ENCODE results near the gene OR1C1.
"Not testable (repeated sequence)": the region's sequence is repeated elsewhere in the genome, so short reads cannot be mapped to it uniquely, and the experiment has no call there.

OR1C1 gene, protein sequence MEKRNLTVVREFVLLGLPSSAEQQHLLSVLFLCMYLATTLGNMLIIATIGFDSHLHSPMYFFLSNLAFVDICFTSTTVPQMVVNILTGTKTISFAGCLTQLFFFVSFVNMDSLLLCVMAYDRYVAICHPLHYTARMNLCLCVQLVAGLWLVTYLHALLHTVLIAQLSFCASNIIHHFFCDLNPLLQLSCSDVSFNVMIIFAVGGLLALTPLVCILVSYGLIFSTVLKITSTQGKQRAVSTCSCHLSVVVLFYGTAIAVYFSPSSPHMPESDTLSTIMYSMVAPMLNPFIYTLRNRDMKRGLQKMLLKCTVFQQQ

GRCh38 chr1:247760456-247760855 is at the start of gene OR1C1:
OR1C1 (minus strand) TSS chr1:247760556; CDS start chr1:247758406, 2,150 bp downstream.
- DNase-seq = no peak

- no peak for DNase-seq
These were observed 37.2 kb upstream of the OR1C1 start for GRCh38 chr1:247797518-247797917.

GRCh38 chr1:247769603-247770002 is 9.2 kb upstream of the OR1C1 start:
- DNase-seq = no peak

- DNase-seq = not testable (repeated sequence)
These were observed 6.0 kb downstream of the OR1C1 start for GRCh38 chr1:247754311-247754710.

DNA sequence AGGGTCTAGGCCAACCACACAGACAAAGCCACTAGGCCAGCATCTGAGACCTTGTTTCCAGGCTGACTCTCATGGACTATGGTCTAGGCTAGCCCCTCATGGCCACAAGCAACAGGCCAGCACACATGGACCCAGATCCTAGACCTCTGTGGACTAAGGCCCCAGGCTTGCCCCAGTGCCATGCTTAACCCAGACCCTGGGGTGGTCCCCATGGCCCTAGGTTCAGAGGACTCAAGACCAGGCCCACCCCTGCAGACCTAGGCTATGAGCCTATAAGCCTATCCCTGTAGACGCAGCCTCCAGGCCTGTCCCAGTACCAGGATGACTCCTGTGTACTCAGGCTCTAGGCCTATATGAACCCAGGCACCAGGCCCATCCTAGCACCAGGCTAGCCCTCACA is 10.5 kb downstream of the OR1C1 start:
- DNase-seq = no peak

GRCh38 chr1:247748041-247748440 is 12.3 kb downstream of the OR1C1 start, which contains the start of gene OR14A2:
OR14A2 (minus strand) TSS chr1:247748141.
- no peak for DNase-seq

DNA sequence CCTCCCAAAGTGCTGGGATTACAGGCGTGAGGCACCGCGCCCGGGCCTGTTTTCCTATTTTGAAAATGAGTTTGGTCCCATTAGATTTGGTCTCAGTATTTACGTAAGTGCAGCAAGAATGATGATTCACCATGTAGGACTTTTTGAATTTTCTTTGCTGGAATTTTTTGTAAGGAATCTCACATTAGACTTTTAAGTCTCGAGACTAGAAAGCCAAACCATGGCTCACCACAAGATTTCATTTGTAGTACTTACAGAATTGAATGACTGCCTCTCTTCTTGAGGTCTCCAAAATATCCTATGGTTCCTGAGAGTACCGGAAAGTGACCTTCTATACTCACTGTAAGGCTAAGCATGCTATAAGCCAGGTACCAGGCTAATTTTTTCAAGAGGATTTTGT is 12.7 kb downstream of the OR1C1 start:
- no peak for DNase-seq

GRCh38 chr1:247746391-247746935 is 13.9 kb downstream of the OR1C1 start:
- DNase-seq = no peak

- not testable (repeated sequence) for DNase-seq
These were observed 18.1 kb downstream of the OR1C1 start for GRCh38 chr1:247742215-247742760.

DNA sequence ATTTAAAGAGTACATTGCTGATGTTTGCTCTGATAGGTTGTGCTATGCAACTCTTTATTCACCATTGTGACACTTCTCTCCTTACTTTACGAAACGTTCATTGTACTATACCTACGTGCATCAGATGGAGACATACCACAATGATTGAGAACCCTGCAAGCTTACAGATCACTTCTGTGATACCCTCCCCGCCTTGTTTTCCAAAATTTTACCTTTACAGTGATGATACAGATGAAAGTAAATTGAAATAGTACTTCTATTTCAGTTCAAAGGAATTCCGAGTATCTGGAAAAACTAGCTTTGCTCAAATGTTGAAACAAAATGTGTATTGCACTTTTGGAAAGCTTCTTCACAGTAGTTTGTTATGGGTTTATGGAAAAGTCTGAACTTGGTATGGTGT is 18.6 kb downstream of the OR1C1 start:
- no peak for DNase-seq

GRCh38 chr1:247740721-247741120 is 19.6 kb downstream of the OR1C1 start:
- DNase-seq = no peak

GRCh38 chr1:247738315-247738714 is 22.0 kb downstream of the OR1C1 start, which contains the start of gene OR14K1:
OR14K1 (plus strand) TSS chr1:247738615; CDS start chr1:247738615, 0 bp downstream.
- DNase-seq = no peak

DNA sequence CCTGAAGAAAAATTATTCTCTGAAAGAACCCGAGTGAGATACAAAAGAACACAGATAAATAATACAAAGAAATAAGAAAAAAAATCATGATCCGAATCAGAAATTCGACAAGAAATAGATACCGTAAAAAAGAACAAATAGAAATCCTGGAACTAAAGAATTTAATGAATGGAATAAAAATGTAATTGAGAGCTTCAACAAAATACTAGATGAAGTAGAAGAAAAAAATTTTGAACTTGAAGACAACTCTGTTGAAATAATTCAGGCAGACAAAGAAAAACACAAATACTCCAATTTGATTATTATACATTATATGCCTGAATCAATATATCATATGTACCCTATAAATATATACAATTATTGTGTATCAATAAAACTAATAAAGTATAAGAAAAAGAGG is 39.1 kb downstream of the OR1C1 start:
- no peak for DNase-seq

DNA sequence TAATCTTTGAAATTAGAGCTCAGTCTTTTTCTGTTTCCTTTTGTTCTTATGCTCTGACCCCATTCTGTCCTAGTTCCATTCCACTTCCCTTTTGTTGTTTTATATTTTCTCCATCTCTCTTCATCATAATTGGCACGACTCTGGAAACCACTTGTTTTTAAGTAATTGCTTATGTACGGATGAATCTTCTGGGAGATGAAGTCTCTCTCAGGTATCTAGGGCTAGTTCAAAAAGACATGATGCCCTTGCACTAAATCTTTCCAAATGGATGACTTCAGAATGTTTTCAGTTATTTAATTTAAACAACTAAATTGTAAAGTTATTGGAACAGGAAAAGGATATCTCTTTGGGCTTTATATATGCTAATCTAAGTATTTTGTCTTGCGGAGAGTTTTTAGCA is 43.8 kb downstream of the OR1C1 start, which contains the start of gene OR6F1:
Gene OR6F1, minus strand, starts transcription at position 101 of the 400 bp plus-strand sequence. CDS start 3,891 bp downstream, outside the sequence.
- no peak for DNase-seq

- no peak for DNase-seq
These were observed 46.6 kb downstream of the OR1C1 start for GRCh38 chr1:247713753-247714152.

- DNase-seq = not testable (repeated sequence)
These were observed 49.7 kb downstream of the OR1C1 start for GRCh38 chr1:247710681-247711080.
